Activated T-cell treated with anti-CD3 and anti-CD28 coated beads for 48 hours (primary cell): ENCODE results near the gene STARD10.

ENCODE experiments used
- DNase-seq: peaks from one replicate; pipeline ENCODE4 v3.0.0-alpha.2; 2020; ENCODE audit warnings: low read depth

Gene STARD10

DNA sequence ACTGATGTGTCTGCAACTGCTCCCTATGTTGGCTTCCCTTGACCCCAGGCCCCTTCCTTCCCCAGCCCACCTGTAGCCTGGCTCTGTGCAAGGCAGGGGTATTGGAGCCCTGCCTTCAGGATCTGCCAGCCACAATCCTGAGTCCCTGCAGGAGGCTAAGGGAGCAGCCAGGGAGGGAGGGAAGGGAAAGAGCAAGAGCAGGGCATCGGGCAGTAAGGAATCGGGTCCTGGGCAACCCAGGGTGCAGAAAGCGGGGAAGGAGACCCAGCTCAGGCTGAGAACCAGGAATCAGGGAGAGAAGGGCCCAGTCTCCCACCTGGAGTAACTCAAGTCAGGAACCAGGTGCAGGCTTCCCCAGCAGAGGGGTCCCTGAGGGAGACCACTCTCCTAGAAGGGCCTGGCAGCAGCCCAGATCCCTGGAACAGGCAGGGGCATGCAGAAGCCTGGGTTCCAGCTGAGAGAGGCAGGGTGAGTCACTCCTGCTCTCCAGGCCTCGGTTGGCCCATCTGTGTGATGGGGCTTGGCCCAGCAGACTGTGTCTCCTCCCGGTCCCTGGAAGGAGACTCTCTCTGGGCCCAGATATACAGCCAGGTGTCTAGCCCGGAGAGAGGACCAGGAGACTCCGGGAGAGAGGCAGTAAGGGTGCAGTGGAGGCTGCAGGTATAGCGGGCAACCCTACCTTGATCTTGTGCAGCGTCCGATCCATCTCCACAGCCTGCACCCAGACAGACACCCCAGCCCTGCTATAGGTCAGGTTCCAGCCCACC is 13.4 kb downstream of the STARD10 start:
- no peak for DNase-seq

DNA sequence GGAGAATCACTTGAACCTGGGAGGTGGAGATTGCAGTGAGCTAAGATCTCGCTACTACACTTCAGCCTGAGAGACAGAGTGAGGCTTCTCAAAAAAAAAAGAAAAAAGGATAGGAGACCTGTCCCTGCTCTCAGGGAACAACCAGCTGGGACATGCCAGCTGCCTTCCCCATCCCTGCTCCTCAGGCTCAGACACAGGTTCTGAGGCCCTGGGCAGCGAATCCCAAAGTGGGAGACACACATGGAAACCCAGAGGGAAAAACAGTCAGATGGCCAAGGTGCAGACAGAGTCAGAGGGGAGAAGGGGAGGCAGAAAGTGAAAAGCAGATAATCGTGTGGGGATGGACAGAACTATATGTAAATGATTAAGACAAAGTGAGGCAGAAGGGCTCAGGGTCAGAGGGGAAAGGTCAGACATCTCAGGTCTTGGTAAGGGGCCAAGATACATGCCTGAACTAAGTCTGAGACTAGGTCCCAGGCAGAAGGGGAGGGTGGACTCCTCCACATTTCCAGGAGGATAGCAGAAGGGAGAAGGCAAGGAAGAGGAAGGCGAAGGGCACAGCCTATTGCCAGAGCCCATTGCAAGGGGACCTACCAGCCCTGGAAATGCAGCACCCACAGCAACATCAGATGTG is 14.2 kb downstream of the STARD10 start:
- no peak for DNase-seq

DNA sequence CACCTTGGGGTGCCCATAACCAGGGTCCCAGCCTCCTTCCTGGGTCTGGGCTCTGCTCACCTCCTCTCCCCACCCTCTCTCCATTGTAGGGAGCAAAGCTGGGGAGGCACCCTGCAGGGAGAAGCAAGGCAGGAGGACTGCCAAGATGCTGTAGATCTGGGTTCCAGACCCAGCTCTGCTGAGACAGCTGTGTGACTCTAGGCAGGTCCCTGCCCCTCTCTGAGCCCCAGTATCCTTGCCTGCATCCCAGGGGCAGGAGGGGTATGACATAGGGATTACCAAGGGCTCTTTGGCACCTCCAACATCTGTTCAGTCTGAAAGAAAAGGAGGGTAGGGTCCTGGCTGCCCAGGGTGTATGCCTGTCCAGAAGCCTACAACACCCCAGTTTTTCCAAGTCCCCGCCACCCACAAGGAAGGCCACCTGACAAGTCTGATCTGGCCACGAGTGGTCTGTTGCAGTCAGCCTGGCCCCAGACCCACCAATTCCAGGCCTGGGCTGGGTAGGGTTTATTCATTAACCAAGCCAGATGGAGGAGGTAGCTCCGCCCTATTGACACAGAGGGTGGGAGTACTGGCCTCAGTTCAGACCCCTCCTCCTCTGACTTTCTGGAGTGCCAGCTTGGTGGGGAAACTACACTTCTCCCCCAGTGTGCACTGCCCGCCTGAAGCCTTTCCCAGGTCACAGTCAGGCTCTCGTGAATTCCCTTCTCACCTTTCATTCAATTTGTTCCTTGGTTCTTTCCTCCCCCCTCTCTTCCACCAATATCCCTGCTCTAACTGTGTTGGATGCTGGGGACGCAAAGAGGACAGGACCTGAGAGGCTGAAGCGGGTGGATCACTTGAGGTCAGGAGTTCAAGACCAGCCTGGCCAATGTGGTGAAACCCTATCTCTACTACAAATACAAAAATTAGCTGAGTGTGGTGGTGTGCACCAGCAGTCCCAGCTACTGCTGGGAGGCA is 15.0 kb downstream of the STARD10 start:
- DNase-seq: no peak

DNA sequence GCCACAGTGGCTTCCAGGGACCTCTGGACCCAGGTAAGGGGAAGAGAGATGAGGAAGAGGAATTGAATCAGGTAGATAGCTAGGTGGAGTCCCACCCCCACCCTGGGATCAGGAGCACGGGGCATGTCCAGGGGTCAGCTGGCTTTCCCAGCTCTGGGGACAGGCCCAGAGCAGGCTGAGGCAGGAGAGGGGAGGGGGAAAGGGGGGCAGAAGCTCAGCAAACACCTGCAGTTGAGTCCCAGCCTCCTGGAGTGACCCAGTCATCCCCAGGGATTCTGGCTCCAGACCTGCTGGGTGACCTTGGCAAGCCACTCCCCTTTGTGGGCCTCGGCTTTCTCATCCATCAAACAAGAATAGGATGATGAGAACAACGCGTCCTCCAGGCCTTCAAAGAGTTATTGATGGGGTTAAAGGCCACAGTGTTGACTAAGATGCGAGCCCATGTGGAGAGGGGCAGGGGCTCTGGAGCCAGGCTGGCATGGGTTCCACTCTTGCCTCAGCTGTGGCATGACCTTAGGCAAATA is 16.0 kb downstream of the STARD10 start:
- DNase-seq: no peak

DNA sequence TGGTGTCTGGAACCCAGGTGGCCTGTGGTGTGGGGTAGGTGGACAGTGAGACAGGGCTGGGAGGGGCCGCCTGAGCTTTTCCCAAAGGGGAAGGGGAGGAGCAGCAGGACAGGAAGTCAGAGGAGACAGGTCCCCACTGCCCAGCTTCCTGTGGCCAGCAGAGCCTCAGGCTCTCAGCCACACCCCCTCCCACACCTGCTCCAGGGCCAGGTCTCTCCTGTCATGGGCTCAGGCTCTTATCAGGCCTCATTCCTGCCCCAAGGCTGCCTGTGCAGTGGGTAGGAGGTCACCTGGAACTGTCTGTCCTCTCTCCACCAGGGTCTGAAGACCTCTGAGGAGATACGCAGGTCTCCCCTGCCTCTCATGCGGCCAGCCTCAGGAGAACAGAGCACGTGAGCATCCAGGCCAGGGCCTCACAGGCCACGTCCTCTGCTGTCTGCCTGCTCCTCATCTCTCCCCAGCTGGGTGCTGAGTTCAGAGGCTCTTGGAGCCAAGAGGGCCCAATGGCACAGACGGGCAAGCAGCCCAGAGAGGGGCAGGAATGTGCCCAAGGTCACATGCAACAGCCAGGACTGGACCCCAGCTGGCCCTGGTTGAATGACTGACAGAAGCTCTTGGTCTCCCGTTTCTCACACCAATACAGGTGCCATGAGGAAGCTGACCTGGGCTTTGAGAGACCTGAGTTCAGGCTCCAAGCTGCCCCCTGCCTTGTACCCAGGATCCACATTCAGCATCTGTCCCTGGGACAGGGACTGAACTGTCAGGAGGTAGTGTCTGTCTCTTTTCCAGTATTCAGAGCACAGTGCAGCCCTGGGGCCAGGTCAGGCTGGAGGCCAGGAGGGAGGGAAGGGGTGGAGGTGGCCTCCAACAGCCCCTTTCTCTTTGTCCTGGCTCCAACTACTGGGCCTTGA is 16.7 kb downstream of the STARD10 start:
- DNase-seq: no peak

DNA sequence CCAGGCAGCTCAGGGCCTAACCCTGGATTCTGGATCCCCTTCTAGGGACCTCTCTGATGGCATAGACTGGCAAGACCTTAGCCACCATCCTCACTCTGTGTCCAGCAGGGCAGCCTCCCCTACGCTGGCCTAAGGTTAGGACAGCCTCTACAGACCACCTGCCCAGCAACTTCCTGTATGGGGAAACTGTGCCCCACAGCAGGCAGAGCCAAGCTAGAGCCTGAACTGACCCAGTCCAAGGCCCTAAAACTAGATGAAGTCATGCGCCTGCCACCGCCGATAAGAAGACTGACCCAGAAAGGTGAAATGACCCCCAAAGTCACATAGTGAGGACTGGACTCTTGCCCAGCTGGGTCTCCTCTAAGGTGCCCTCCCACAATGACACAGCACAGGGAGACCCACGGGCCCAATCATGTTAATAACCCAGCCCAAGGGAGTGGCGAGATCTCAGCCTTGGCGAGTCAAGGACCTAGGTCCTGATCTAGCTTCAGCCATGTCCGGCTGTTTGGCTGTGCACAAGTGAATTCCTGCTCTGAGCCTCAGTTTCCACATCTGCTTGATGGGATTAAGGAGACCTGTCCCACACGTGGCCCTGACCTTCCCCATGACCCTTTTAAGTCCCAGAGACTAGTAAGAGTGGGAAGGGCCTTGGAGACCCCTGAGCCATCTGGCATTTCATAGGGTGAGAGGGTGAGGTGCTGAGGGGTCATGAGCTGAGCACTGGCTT is 17.6 kb downstream of the STARD10 start:
- DNase-seq: no peak

DNA sequence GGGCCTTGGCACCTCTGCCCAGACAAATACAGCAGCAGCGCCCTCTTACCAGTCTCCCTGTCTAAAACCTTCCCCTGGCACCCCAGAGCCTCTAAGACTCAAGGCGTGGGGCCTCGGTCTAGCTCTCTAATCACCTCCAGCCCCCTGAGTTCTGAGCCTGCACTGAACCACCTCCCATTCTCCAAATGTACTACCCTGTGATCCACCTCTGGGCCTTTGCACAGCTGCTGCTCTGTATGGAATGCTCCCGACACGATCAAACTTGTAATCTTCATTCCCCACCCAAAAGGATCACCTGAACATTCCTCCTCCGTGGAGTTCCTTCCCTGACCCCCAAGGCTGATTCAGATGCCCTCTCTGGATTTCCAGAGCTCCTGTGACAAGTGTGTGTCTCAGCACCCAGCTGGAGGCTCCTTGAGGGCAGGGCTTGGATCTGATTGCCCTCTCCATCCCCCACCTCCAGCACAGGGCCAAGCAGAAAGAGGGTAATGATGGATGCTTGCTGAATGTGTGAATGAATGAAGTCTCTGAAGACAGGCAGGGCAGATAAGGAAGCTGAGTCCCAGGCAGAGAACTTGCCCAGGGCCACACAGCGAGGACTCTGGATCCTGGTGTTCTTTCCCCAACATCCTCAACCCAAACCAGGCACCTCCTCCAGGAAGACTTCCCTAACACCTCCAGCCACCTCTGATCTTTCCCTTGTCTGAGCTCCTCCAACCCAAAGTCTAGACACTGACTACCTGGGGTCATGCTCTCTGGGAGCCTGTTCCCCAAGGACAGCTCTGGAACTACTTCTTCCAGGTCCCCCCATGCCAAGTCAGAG is 18.3 kb downstream of the STARD10 start:
- no peak for DNase-seq

DNA sequence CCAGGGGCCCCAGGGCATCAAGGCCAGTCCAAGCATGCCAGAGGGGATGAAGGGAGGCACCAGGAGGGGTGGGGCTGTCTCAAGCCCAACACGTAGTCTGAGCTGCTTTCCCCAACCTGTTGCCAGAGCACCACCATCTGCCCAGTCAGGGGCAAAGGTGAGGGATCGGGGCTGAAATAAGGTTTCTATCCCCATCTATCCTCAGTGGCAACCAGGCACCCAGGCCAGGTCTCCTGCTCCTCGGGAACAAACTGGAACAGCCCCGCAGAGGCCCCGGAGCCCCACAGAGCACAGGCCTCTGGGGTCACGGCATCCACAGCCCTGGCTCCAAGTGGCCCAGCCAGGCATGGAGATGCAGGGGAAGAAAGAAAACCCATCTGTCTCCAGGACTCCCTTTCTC is 19.3 kb downstream of the STARD10 start:
- no peak for DNase-seq

DNA sequence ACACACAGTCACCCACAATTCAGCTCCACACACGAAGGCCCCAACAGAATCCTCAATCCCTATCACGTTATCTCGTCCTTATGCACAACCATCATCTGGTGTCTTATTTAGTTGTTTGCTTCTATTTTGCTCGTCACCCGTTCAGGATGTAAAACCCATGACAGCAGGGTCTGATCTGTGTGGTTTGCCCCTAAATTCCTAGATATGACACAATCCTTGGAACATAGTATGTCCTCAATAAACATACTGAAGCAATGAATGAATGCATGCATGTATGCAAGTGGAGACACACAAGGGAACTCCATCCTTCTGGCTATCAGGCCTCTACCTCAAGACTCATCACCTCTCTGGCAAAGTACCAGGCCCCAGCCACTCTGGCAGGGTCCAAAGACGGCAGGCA is 20.2 kb downstream of the STARD10 start:
- DNase-seq: no peak

DNA sequence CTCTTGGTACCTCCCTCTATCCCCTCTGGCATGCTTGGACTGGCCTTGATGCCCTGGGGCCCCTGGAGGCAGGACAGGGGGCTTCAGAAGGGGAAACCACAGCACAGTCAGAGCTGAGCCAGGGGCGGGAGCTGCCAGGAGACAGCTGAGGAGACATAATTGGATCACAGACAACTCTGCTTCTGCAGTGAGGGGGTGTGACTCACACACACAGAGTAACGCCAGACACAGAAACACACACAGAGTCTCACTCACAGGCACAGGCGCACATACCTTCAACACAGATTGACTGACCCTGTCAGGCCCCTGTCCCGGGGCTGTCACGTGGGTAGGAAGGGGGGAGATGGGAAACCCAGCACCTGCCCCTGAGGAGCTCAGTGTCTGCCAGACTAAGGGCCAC is 20.6 kb downstream of the STARD10 start:
- DNase-seq: no peak

DNA sequence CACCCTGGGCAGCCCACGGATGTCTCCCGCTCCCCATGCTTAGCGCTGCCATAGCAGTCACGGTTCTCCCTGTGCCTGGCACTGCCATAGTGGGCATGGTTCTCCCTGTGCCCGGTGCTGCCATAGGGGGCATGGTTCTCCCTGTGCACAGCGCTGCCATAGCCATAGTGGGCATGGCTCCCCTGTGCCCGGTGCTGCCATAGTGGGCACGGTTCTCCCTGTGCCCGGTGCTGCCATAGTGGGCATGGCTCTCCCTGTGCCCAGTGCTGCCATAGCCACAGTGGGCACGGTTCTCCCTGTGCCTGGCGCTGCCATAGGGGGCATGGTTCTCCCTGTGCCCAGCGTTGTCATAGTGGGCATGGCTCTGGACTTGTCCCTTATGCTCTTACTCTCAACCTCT is 21.8 kb downstream of the STARD10 start:
- DNase-seq: no peak

DNA sequence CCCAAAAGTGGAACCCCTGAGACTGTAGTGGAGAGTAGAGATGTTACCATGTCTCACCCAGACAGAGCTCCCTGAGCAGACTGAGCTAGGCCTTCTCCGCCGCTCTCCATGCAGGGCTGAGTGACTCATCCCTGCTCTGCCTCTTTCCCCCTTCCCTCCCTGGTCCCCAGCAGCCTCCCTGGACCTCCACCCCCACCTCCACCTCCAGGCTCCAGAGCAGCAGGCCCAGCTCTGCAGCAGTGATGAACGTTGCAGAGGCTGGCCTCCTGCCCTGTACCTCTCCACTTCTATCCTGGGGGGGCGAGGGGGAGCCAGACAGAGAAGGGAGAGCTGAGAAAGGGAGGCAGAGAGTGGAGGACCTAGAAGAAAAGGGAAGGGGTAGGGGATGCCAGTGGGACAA is 22.3 kb downstream of the STARD10 start:
- DNase-seq: no peak

DNA sequence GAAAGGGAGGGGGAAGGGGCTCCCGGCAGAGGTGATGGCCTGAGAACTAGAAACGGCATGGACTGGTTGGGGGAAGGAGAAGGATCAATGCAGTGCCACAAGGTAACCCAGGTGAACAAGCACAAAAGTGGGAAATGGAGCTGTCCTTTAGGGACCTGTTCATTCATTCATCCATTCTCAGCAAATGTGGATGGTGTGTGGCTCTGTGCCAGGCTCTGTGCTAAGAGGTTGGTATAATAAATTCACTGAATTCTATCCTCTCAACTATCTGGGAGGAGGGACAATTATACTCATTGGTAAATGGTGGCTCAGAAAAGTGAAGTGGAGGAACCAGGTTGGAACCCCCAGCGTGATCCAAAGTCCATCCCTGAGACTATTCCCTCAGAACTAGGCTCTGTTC is 23.0 kb downstream of the STARD10 start:
- no peak for DNase-seq

DNA sequence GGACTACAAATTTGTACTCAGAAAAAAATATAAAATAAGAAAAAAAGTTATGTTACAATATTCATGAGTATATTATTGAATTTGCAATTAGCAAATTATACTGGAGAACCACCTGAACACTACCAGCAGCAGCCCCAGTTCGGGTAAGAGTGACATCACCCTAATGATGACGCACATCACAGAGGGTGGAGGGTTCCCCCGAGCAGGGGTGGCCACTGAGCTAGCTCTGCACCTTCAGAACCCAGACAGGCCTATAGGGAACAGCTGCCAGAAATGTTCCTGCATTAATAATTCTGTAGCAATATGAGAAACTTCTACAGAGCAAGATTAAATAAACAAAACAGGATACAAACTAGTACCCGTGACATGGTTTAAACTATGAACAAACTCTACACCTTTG is 24.2 kb downstream of the STARD10 start:
- DNase-seq: no peak

DNA sequence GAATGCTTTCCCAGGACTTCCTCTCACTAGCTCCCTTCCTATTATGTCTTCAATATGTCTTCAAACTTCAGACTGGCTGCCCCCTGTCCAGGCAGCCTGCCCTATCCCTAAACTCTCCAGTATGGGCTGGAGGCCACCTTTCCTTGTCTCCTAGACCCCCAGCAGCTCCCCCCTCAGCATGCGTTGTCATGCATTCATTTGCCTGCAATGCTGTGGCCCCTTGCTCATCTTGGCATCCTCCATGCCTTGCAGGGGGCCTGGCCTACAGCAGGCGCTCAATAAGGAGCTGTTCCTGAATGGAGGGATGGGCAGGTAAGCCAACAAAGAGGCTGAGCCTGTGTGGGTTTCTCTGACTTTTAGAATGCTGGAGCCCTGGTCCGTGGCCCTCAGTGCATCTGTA is 25.3 kb downstream of the STARD10 start:
- DNase-seq: no peak

DNA sequence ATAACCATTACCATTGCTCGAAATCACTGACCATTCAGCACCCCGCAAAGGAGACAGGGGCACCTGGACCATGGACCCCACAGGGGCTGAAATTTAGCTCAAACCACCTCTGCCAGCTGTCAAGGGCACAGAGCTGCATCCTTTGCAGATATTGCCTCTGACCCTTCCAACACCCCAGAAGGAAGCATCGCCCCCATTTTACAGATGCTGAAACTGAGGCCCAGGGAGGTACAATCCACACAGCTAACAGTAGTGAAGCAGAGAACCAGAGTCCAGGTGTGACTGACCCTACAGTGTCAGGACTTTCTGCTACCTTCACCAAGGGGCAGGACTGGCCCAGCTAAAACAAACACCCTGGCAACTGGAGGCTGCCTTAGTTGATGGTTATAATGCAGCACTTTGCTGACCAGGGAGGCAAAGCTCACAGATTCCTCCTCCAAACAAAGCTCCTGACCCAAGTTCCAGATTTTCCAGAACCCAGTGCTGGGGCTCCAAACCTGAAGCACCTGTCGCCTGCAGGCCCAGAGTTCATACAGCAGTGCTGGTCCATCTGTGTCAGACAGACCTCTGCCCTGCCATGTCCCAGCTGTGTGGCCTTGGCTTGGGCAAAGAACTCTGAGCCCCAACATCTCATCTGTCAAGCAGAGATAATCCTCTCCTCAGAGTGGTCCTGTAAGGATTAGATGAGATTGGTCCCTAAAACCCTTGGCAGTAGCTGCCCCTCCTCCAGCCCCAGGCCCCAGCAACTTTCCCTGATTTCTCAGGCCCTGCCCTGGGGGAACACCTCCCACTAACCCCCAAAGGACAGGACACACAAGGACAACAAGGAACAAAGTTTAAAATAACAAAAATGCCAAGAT is 26.4 kb downstream of the STARD10 start:
- DNase-seq: no peak

DNA sequence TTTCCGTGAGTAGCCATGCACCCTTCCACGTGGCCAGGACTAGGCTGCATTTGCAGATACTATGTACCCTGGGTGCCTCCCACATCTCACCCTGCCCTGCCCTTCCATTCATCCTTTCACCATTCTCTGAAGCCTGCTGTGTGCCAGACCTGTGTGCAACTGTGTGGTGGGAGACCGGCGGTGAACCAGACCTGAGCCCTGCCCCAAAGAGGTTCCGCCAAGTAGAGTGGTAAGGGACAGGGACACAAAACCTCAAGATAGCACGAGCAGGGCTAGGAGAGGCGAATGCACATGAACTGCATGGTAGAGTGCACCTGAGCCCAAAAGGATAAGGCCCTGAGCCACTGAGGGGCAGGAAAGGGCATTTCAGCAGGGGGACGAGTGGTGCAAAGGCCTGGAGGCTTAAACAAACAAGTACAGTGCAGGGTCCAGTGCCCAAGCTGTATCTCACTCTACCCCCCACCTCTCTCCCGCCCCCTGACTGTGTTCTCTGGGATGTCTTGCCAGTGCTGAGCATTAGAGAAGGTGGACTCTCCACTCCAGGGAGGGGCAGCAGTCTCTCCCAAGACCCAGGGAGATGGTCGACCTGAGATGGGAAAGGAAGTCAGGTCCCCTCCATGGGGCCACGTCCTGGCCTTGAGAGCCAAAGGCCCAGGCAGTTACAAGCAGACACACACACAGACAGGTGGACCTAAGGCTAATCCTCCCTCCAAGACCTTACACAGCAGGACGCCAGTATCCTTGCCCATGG is 27.5 kb downstream of the STARD10 start:
- DNase-seq: no peak

DNA sequence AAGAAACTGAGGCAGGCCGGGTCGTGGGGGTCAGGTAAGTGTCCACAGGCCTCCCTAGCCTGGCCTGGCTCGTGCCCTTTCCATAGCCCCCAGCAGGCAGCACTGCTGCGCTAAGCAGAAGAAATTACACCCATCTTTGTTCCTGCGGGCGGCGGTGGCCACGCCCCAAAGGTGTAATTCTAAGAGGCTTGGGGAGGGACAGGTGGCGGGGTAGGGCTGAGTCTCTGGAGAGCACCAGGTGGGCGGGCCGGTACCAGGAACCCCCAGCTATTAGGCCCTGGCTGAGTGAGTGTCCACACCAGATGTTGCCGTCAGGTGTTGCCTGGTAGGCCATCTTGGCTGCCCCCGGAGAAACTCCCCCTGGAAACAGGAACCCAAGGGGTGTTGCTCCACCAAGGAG is 29.3 kb downstream of the STARD10 start:
- DNase-seq: no peak
